Colonic mucosa (tissue), 4 donors: ENCODE results near the gene CRX. TPM values are rescaled to one million over a fixed set of nuclear protein-coding genes. Genes with fewer than 3 reads are reported as not detected.

Experiments
- DNase-seq: peaks from one replicate; pipeline ENCODE4 v3.0.0-alpha.2; 2020
- H3K27ac ChIP-seq: fragments of 200-600 bp; one replicate; pipeline ENCODE4 v1.8.0; 2021
- H3K27me3 ChIP-seq: fragments of 200-600 bp; one replicate; pipeline ENCODE4 v1.8.0; 2021
- H3K36me3 ChIP-seq: fragments of 200-600 bp; one replicate; pipeline ENCODE4 v1.8.0; 2021
- H3K4me1 ChIP-seq: fragments of 200-600 bp; one replicate; pipeline ENCODE4 v1.8.0; 2021; ENCODE audit warnings: mild to moderate bottlenecking
- H3K4me3 ChIP-seq: fragments of 200-600 bp; one replicate; pipeline ENCODE4 v1.8.0; 2021
- H3K9ac ChIP-seq, 2 donors: one replicate each; pipeline ENCODE4 v1.7.0; 2013; ENCODE audit warnings: control low read depth in 2 of 2, low read depth in 2 of 2, low read length in 2 of 2
- H3K9me3 ChIP-seq: fragments of 200-600 bp; one replicate; pipeline ENCODE4 v1.8.0; 2021
- CTCF ChIP-seq: fragments of 200-600 bp; IDR thresholded peaks from one replicate; pipeline ENCODE4 v1.8.0; 2022; ENCODE audit warnings: antibody characterized with exemption, mild to moderate bottlenecking
- intact Hi-C: fragments of 100-400 bp; cut with DNase I; formaldehyde crosslinking; loops from one replicate; pipeline ENCODE4 v1.14.1; 2022
- total RNA-seq, 2 donors: library from RNA; stranded (reverse); fragmentation: NEBNext Ultra II Directional in 1 of 2; extraction: Animal tissue kit (Norgen Biotek cat#: 25700) in 1 of 2; gene quantifications; one replicate each; pipeline ENCODE4 v1.2.1, GENCODE V29; 2021
- donor health status: healthy.
- donor health status: DM: no; HTN: no; CAD: no.
- donor health status: DM: no; HTN: no; CAD: no.

The CRX gene
- total RNA-seq, 2 donors from 2014 or later, result not detected

GRCh38 chr19:47886010-47886559, 64.3 kb downstream of the CRX start, which contains the start of gene SULT2A1:
Gene SULT2A1 (minus strand): TSS chr19:47886315. CDS start chr19:47886257, 58 bp downstream.
- intact Hi-C loops, result no loop called here
- Histone ChIP-seq H3K9me3 (no peaks in the 10 kb centered on the region), H3K9ac (no peak within 1 kb of the TSS), H3K36me3 (no peaks in the 10 kb centered on the region), H3K4me1 (no peaks in the 10 kb centered on the region), H3K27me3 (no peaks in the 10 kb centered on the region), H3K27ac (no peak within 1 kb of the TSS), H3K4me3 (no peak within 1 kb of the TSS)
- TF ChIP-seq CTCF, result no peak
- DNase-seq, result no peak

DNA sequence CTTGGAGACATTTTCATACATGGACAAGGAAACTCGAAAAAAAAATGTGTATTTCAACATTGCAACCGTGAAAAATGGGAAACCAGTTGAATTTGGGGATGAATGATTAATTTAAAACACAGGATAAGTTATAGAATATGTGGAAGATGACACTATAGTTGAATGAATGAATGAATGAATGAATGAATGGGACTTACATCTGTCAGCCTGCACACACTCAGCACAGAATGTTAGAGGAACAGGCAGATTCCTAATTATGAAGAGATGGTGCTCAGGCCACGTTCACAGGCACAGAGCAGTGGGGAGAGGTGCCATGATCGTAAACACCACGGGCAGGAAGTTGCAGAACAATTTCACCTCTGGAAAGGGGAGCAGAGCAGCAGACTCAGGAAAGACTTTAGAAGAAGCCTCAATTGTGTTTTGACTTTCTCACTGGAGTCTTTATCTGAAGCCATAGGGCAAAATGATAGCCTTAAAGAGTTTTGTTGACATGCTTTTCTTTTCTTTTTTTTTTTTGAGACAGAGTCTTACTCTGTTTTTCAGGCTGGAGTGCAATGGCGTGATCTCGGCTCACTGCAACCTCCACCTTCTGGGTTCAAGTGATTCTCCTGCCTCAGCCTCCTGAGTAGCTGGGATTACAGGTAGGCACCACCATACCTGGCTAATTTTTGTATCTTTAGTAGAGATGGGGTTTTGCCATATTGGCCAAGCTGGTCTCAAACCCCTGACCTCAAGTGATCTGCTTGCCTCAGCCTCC, 69.3 kb downstream of the CRX start:
- no peak overlapping the region for H3K27ac ChIP-seq
- intact Hi-C loops, result no loop called here
- H3K36me3 ChIP-seq, result no peaks in the 10 kb centered on the region
- no peak overlapping the region for H3K9ac ChIP-seq
- no peaks in the 10 kb centered on the region for H3K4me1 ChIP-seq
- DNase-seq, result no peak
- no peaks in the 10 kb centered on the region for H3K27me3 ChIP-seq
- no peak for TF ChIP-seq CTCF
- no peaks in the 10 kb centered on the region for H3K9me3 ChIP-seq
- no peak overlapping the region for H3K4me3 ChIP-seq

GRCh38 chr19:47891622-47891922, 69.8 kb downstream of the CRX start:
- intact Hi-C loops, result no loop called here
- Histone ChIP-seq H3K9ac (no peak overlapping the region), H3K4me1 (no peaks in the 10 kb centered on the region), H3K27me3 (no peaks in the 10 kb centered on the region), H3K9me3 (no peaks in the 10 kb centered on the region), H3K36me3 (no peaks in the 10 kb centered on the region), H3K27ac (no peak overlapping the region), H3K4me3 (no peak overlapping the region)
- DNase-seq, result no peak
- TF ChIP-seq CTCF, result no peak

GRCh38 chr19:47891923-47892666, 70.4 kb downstream of the CRX start:
- Histone ChIP-seq H3K9ac (no peak overlapping the region), H3K4me3 (no peak overlapping the region), H3K27me3 (no peaks in the 10 kb centered on the region), H3K9me3 (no peaks in the 10 kb centered on the region), H3K36me3 (no peaks in the 10 kb centered on the region), H3K4me1 (no peaks in the 10 kb centered on the region), H3K27ac (no peak overlapping the region)
- no peak for DNase-seq
- TF ChIP-seq CTCF, result no peak
- intact Hi-C loops, result no loop called here

Other genes starting within 250 kb of the CRX start
- under 1 TPM; 0.10 to 0.21 TPM for gene ZNF541, start 248.8 kb upstream of the CRX start, total RNA-seq
- 10 to 100 TPM; 11.7 to 13.4 TPM for gene BICRA, start 212.8 kb upstream of the CRX start, total RNA-seq
- gene EHD2, start 108.5 kb upstream of the CRX start, total RNA-seq, result 10 to 100 TPM; 10.9 to 33.7 TPM
- 100 to 1,000 TPM; 145 to 257 TPM for gene NOP53, start 76.4 kb upstream of the CRX start, total RNA-seq
- 100 to 1,000 TPM; 280 to 519 TPM for gene SELENOW, start 43.2 kb upstream of the CRX start, total RNA-seq
- gene TPRX1, start 17.4 kb upstream of the CRX start, total RNA-seq, result not detected
- not detected for gene TPRX2, start 37.3 kb downstream of the CRX start, total RNA-seq
- 1 to 10 TPM in 1 of 2 donors, under 1 TPM in 1; 0.64 to 1.1 TPM for gene SULT2A1, start 64.4 kb downstream of the CRX start, total RNA-seq
- gene BSPH1, start 170.2 kb downstream of the CRX start, total RNA-seq, result not detected
- gene ELSPBP1, start 172.7 kb downstream of the CRX start, total RNA-seq, result not detected
- not detected for gene CABP5, start 222.1 kb downstream of the CRX start, total RNA-seq